IMR-90 (cell line): ENCODE measurements around the gene STAU1. TPM values are rescaled to one million over a fixed set of nuclear protein-coding genes. Genes with fewer than 3 reads are reported as not detected.

Experiments
- ATAC-seq: fragments of 200-7000 bp; cut with Tn5 transposase; 2 replicates; pipeline ENCODE4 v1.9.1; 2020; ENCODE audit warnings: low read depth, mild to moderate bottlenecking, moderate library complexity
- BruUV-seq: library from RNA; stranded (reverse); fragments of 400-500 nt; replicated peaks from 2 replicates; lab custom pipeline; 2021; lab: Mats Ljungman, UMichigan
- CTCF ChIA-PET: fragments of 300-600 bp; formaldehyde crosslinking; extraction: SDS; loops from one replicate; lab custom pipeline; 2021; ENCODE audit warnings: antibody characterized with exemption; lab: Yijun Ruan, JAX
- POLR2A ChIA-PET: fragments of 300-600 bp; sonication (Branson Sonifier 250); formaldehyde crosslinking; loops from one replicate; lab custom pipeline; 2022; ENCODE audit warnings: antibody characterized with exemption; ENCODE audit not compliant: unreplicated experiment; lab: Charles Lee
- DNase-seq: peaks from one replicate; pipeline ENCODE4 v3.0.0; 2013
- H2AFZ ChIP-seq: replicated peaks from 2 replicates; pipeline ENCODE3; 2013; ENCODE audit warnings: low read length, mild to moderate bottlenecking; ENCODE audit not compliant: poor library complexity
- H2AK5ac ChIP-seq: 2 replicates; pipeline ENCODE4 v1.6.1; 2013; ENCODE audit warnings: low read depth, low read length, inconsistent platforms
- H2AK9ac ChIP-seq: replicated peaks from 2 replicates; pipeline ENCODE3; 2013; ENCODE audit warnings: mild to moderate bottlenecking, low read depth, low read length, moderate library complexity; ENCODE audit not compliant: poor library complexity
- H2BK120ac ChIP-seq: 2 replicates; pipeline ENCODE4 v1.6.1; 2013; ENCODE audit warnings: low read depth, low read length, inconsistent platforms
- H2BK15ac ChIP-seq: 3 replicates; pipeline ENCODE4 v1.6.1; 2013; ENCODE audit warnings: low read depth, low read length, inconsistent platforms
- H2BK20ac ChIP-seq: 2 replicates; pipeline ENCODE4 v1.6.1; 2013; ENCODE audit warnings: low read depth, mild to moderate bottlenecking, inconsistent platforms, low read length, moderate library complexity
- H2BK5ac ChIP-seq: 2 replicates; pipeline ENCODE4 v1.6.1; 2013; ENCODE audit warnings: mild to moderate bottlenecking, low read depth, low read length, inconsistent platforms; ENCODE audit not compliant: poor library complexity, severe bottlenecking
- H3K14ac ChIP-seq: replicated peaks from 2 replicates; pipeline ENCODE4 v1.6.1; 2013; ENCODE audit warnings: low read depth, low read length, inconsistent platforms
- H3K18ac ChIP-seq: 2 replicates; pipeline ENCODE4 v1.6.1; 2013; ENCODE audit warnings: low read depth, low read length, control low read depth
- H3K23ac ChIP-seq: 2 replicates; pipeline ENCODE4 v1.6.1; 2013; ENCODE audit warnings: low read depth, low read length, inconsistent platforms
- H3K27ac ChIP-seq: 2 replicates; pipeline ENCODE4 v1.5.1; 2013; ENCODE audit warnings: mild to moderate bottlenecking, control low read depth, low read length; ENCODE audit not compliant: insufficient read depth
- H3K27me3 ChIP-seq: 2 replicates; pipeline ENCODE4 v1.6.1; 2013; ENCODE audit warnings: low read length; ENCODE audit not compliant: control insufficient read depth, insufficient read depth
- H3K36me3 ChIP-seq: 2 replicates; pipeline ENCODE4 v1.6.1; 2013; ENCODE audit warnings: low read length, mixed read lengths; ENCODE audit not compliant: control insufficient read depth, insufficient read depth
- H3K4ac ChIP-seq: 2 replicates; pipeline ENCODE4 v1.6.1; 2013; ENCODE audit warnings: low read depth, low read length, inconsistent platforms
- H3K4me1 ChIP-seq: 2 replicates; pipeline ENCODE4 v1.6.1; 2013; ENCODE audit warnings: low read length, mixed read lengths; ENCODE audit not compliant: control insufficient read depth, insufficient read depth
- H3K4me2 ChIP-seq: 2 replicates; pipeline ENCODE4 v1.6.1; 2013; ENCODE audit warnings: low read depth, mild to moderate bottlenecking, control low read depth, low read length, moderate library complexity
- H3K4me3 ChIP-seq: 2 replicates; pipeline ENCODE4 v1.5.1; 2013; ENCODE audit warnings: low read depth, mild to moderate bottlenecking, control low read depth, low read length, moderate library complexity; ENCODE audit not compliant: insufficient read depth
- H3K56ac ChIP-seq: 2 replicates; pipeline ENCODE4 v1.6.1; 2013; ENCODE audit warnings: low read length, inconsistent platforms; ENCODE audit not compliant: insufficient read depth; ENCODE audit errors: extremely low read depth
- H3K79me1 ChIP-seq, 2 experiments: 2 replicates each; pipeline ENCODE4 v1.6.1; 2013; ENCODE audit warnings: low read length in 2 of 2, inconsistent platforms in 1 of 2, low read depth in 1 of 2
- H3K9ac ChIP-seq: 2 replicates; pipeline ENCODE4 v1.6.1; 2013; ENCODE audit warnings: low read depth, low read length, control low read depth
- H3K9me1 ChIP-seq: 2 replicates; pipeline ENCODE4 v1.6.1; 2013; ENCODE audit warnings: low read length, inconsistent platforms; ENCODE audit not compliant: insufficient read depth
- H3K9me3 ChIP-seq: 2 replicates; pipeline ENCODE4 v1.6.1; 2013; ENCODE audit warnings: low read length; ENCODE audit not compliant: control insufficient read depth, insufficient read depth
- H4K20me1 ChIP-seq: 2 replicates; pipeline ENCODE4 v1.6.1; 2013; ENCODE audit warnings: low read length, inconsistent platforms; ENCODE audit not compliant: insufficient read depth
- H4K5ac ChIP-seq: 2 replicates; pipeline ENCODE4 v1.6.1; 2013; ENCODE audit warnings: mild to moderate bottlenecking, low read depth, low read length, control low read depth
- H4K8ac ChIP-seq, 2 experiments: 2 replicates each; pipeline ENCODE4 v1.6.1; 2013; ENCODE audit warnings: low read depth in 2 of 2, low read length in 2 of 2, control low read depth in 1 of 2, inconsistent platforms in 1 of 2
- H4K91ac ChIP-seq: 2 replicates; pipeline ENCODE4 v1.6.1; 2013; ENCODE audit warnings: low read depth, low read length, inconsistent platforms; ENCODE audit not compliant: insufficient read depth
- CTCF ChIP-seq: conservative IDR thresholded peaks from 2 replicates; pipeline ENCODE4 v1.5.1; 2012; ENCODE audit warnings: mild to moderate bottlenecking, low read depth, low read length, improper control_type of control experiment
- FOS ChIP-seq: fragments of 150-350 bp; IDR thresholded peaks from 2 replicates; pipeline ENCODE4 v1.6.1; 2016; ENCODE audit warnings: low read depth, low read length
- MXI1 ChIP-seq: IDR thresholded peaks from 2 replicates; pipeline ENCODE4 v1.6.1; 2012; ENCODE audit warnings: low read depth, mild to moderate bottlenecking, low read length, moderate library complexity, borderline replicate concordance
- RCOR1 ChIP-seq: IDR thresholded peaks from 2 replicates; pipeline ENCODE4 v1.6.1; 2012; ENCODE audit warnings: mild to moderate bottlenecking, low read length, improper control_type of control experiment; ENCODE audit not compliant: insufficient replicate concordance
- WGBS, 2 experiments: methylation state at CpG; one replicate each; pipeline versions ENCODE4 v1.1.5 to v1.1.7; 2013; ENCODE audit warnings: missing lambda C conversion rate in 2 of 2; ENCODE audit not compliant: insufficient read length in 1 of 2; ENCODE audit errors: extremely low coverage in 2 of 2; 5-methylcytosine and 5-hydroxymethylcytosine counted together
- dilution Hi-C: fragments of 300-500 bp; cut with HindIII; formaldehyde crosslinking; loops from one replicate; pipeline ENCODE4 v1.14.3; 2018; ENCODE audit warnings: low sequenced_read_pairs; ENCODE audit not compliant: unreplicated experiment
- in situ Hi-C: fragments of 300-500 bp; cut with MboI; formaldehyde crosslinking; loops from 3 replicates; pipeline ENCODE4 v1.14.3; 2019; ENCODE audit warnings: low sequenced_read_pairs, inconsistent platforms, mixed read lengths
- intact Hi-C: fragments of 100-400 bp; cut with micrococcal nuclease; formaldehyde crosslinking; loops from 2 replicates; pipeline ENCODE4 v1.10.0; 2022
- polyA plus RNA-seq, 3 experiments: library from polyadenylated mRNA; depleted of rRNA; stranded (reverse); fragments of >200 nt; gene quantifications; 2 replicates each; pipeline ENCODE4 v1.2.3, GENCODE V29; 2012; ENCODE audit warnings: low replicate concordance in 1 of 3
- total RNA-seq: library from RNA; depleted of rRNA; stranded (reverse); fragments of >200 nt; gene quantifications from 2 replicates; pipeline ENCODE4 v1.2.3, GENCODE V29; 2012

STAU1 gene
- total and polyA plus RNA-seq, 2 of the 4 experiments (the other 2 are of a cell fraction): 35.3 to 50.3 TPM

- no peak overlapping the region for H2AFZ ChIP-seq
- no peak overlapping the region for H4K8ac ChIP-seq
- H3K18ac ChIP-seq: no peak overlapping the region
- DNase-seq: no peak
- H4K5ac ChIP-seq: no peak overlapping the region
- no TSS peak for BruUV-seq
- ChIA-PET POLR2A (no interaction called here), CTCF (no interaction called here)
- H4K91ac ChIP-seq: no peak overlapping the region
- H3K9me3 ChIP-seq: no peaks in the 10 kb centered on the region
- no peak overlapping the region for H3K4me2 ChIP-seq
- intact Hi-C loops (no loop called here), dilution Hi-C loops (no loop called here), in situ Hi-C loops (no loop called here)
- ATAC-seq: no peak
- H3K4me1 ChIP-seq: peaks cover 2% of the 10 kb centered on the region; the same call in 1 of the 2 replicates
- H3K27me3 ChIP-seq: no peaks in the 10 kb centered on the region
- peaks cover 11% of the 10 kb centered on the region for H3K36me3 ChIP-seq
- H2BK120ac ChIP-seq: no peak overlapping the region
- TF ChIP-seq FOS (no peak), CTCF (no peak), RCOR1 (no peak), MXI1 (no peak)
- no peak overlapping the region for H2AK5ac ChIP-seq
- peaks cover 7% of the 10 kb centered on the region; the same call in 1 of the 2 replicates for H4K20me1 ChIP-seq
- 80% methylated on average over 1 of the region's 2 CpGs; no CpG with 5 or more reads in 1 of the 2 experiments for WGBS, 2 experiments
- no peak overlapping the region for H3K27ac ChIP-seq
- H3K9me1 ChIP-seq: peaks cover 1% of the 10 kb centered on the region; the same call in 1 of the 2 replicates
- H2BK15ac ChIP-seq: no peak overlapping the region
- H3K79me1 ChIP-seq: peaks cover 25 to 57% of the 10 kb centered on the region in 2 experiments
- no peak overlapping the region for H3K9ac ChIP-seq
- no peak overlapping the region for H3K4me3 ChIP-seq
- H3K14ac ChIP-seq: no peak overlapping the region
- H2BK20ac ChIP-seq: no peak overlapping the region
- H3K56ac ChIP-seq: no peak overlapping the region
- H3K4ac ChIP-seq: no peak overlapping the region
- H2BK5ac ChIP-seq: no peak overlapping the region
- no peak overlapping the region for H3K23ac ChIP-seq
- no peak overlapping the region for H2AK9ac ChIP-seq
These were observed 47.3 kb downstream of the STAU1 start for GRCh38 chr20:49140834-49141233.
